Right kidney (tissue), 1 donor: Measurements from ENCODE around the gene G3BP2.

Source experiments
- DNase-seq: peaks from one replicate; pipeline ENCODE4 v3.0.0-alpha.2; 2016

The G3BP2 gene

GRCh38 chr4:75643651-75644050 lies 29.6 kb downstream of the G3BP2 start:
- no peak for DNase-seq

GRCh38 chr4:75639124-75639695 lies 34.0 kb downstream of the G3BP2 start:
- no peak for DNase-seq

- no peak for DNase-seq
These were observed 35.4 kb downstream of the G3BP2 start for GRCh38 chr4:75637827-75638226.

- DNase-seq = peak; percentile 31
These were observed 36.0 kb downstream of the G3BP2 start for GRCh38 chr4:75637176-75637575.

GRCh38 chr4:75634951-75635350 lies 38.3 kb downstream of the G3BP2 start:
- DNase-seq = no peak

- no peak for DNase-seq
These were observed 38.9 kb downstream of the G3BP2 start for GRCh38 chr4:75634281-75634680.

GRCh38 chr4:75633846-75634245 lies 39.4 kb downstream of the G3BP2 start:
- no peak for DNase-seq

GRCh38 chr4:75630937-75631329 lies 42.3 kb downstream of the G3BP2 start:
- no peak for DNase-seq

- DNase-seq = peak; percentile 93
These were observed 42.9 kb downstream of the G3BP2 start, which contains the start of gene CDKL2 for GRCh38 chr4:75630174-75630936. Gene CDKL2, minus strand, starts transcription at chr4:75630528. Its CDS starts 4,540 bp downstream, at chr4:75625988.

GRCh38 chr4:75629239-75629638 lies 44.0 kb downstream of the G3BP2 start:
- no peak for DNase-seq

- DNase-seq = no peak
These were observed 50.2 kb downstream of the G3BP2 start for GRCh38 chr4:75623026-75623425.

- DNase-seq = no peak
These were observed 51.5 kb downstream of the G3BP2 start for GRCh38 chr4:75621715-75622114.

- no peak for DNase-seq
These were observed 60.9 kb downstream of the G3BP2 start for GRCh38 chr4:75612306-75612705.

GRCh38 chr4:75605928-75606327 lies 67.3 kb downstream of the G3BP2 start:
- no peak for DNase-seq

GRCh38 chr4:75599647-75600046 lies 73.6 kb downstream of the G3BP2 start:
- no peak for DNase-seq

GRCh38 chr4:75598390-75598789 lies 74.8 kb downstream of the G3BP2 start:
- no peak for DNase-seq

- no peak for DNase-seq
These were observed 77.2 kb downstream of the G3BP2 start for GRCh38 chr4:75596061-75596460.

- DNase-seq = no peak
These were observed 79.8 kb downstream of the G3BP2 start for GRCh38 chr4:75593393-75593792.
